IMR-90 (cell line): Measurements from ENCODE around the gene WWC1. TPM values are rescaled to one million over a fixed set of nuclear protein-coding genes. Genes with fewer than 3 reads are reported as not detected.
A peak's percentile ranks its signal among the peaks of the same experiment; 100 is the strongest.

Source experiments
- ATAC-seq: fragments of 200-7000 bp; cut with Tn5 transposase; 2 replicates; pipeline ENCODE4 v1.9.1; 2020; ENCODE audit warnings: low read depth, mild to moderate bottlenecking, moderate library complexity
- BruUV-seq: library from RNA; stranded (reverse); fragments of 400-500 nt; replicated peaks from 2 replicates; lab custom pipeline; 2021; lab: Mats Ljungman, UMichigan
- CTCF ChIA-PET: fragments of 300-600 bp; formaldehyde crosslinking; extraction: SDS; loops from one replicate; lab custom pipeline; 2021; ENCODE audit warnings: antibody characterized with exemption; lab: Yijun Ruan, JAX
- POLR2A ChIA-PET: fragments of 300-600 bp; sonication (Branson Sonifier 250); formaldehyde crosslinking; loops from one replicate; lab custom pipeline; 2022; ENCODE audit warnings: antibody characterized with exemption; ENCODE audit not compliant: unreplicated experiment; lab: Charles Lee
- DNase-seq: peaks from one replicate; pipeline ENCODE4 v3.0.0; 2013
- H2AFZ ChIP-seq: replicated peaks from 2 replicates; pipeline ENCODE3; 2013; ENCODE audit warnings: low read length, mild to moderate bottlenecking; ENCODE audit not compliant: poor library complexity
- H2AK5ac ChIP-seq: 2 replicates; pipeline ENCODE4 v1.6.1; 2013; ENCODE audit warnings: low read depth, low read length, inconsistent platforms
- H2AK9ac ChIP-seq: replicated peaks from 2 replicates; pipeline ENCODE3; 2013; ENCODE audit warnings: mild to moderate bottlenecking, low read depth, low read length, moderate library complexity; ENCODE audit not compliant: poor library complexity
- H2BK120ac ChIP-seq: 2 replicates; pipeline ENCODE4 v1.6.1; 2013; ENCODE audit warnings: low read depth, low read length, inconsistent platforms
- H2BK15ac ChIP-seq: 3 replicates; pipeline ENCODE4 v1.6.1; 2013; ENCODE audit warnings: low read depth, low read length, inconsistent platforms
- H2BK20ac ChIP-seq: 2 replicates; pipeline ENCODE4 v1.6.1; 2013; ENCODE audit warnings: low read depth, mild to moderate bottlenecking, inconsistent platforms, low read length, moderate library complexity
- H2BK5ac ChIP-seq: 2 replicates; pipeline ENCODE4 v1.6.1; 2013; ENCODE audit warnings: mild to moderate bottlenecking, low read depth, low read length, inconsistent platforms; ENCODE audit not compliant: poor library complexity, severe bottlenecking
- H3K14ac ChIP-seq: replicated peaks from 2 replicates; pipeline ENCODE4 v1.6.1; 2013; ENCODE audit warnings: low read depth, low read length, inconsistent platforms
- H3K18ac ChIP-seq: 2 replicates; pipeline ENCODE4 v1.6.1; 2013; ENCODE audit warnings: low read depth, low read length, control low read depth
- H3K23ac ChIP-seq: 2 replicates; pipeline ENCODE4 v1.6.1; 2013; ENCODE audit warnings: low read depth, low read length, inconsistent platforms
- H3K27ac ChIP-seq: 2 replicates; pipeline ENCODE4 v1.5.1; 2013; ENCODE audit warnings: mild to moderate bottlenecking, control low read depth, low read length; ENCODE audit not compliant: insufficient read depth
- H3K27me3 ChIP-seq: 2 replicates; pipeline ENCODE4 v1.6.1; 2013; ENCODE audit warnings: low read length; ENCODE audit not compliant: control insufficient read depth, insufficient read depth
- H3K36me3 ChIP-seq: 2 replicates; pipeline ENCODE4 v1.6.1; 2013; ENCODE audit warnings: low read length, mixed read lengths; ENCODE audit not compliant: control insufficient read depth, insufficient read depth
- H3K4ac ChIP-seq: 2 replicates; pipeline ENCODE4 v1.6.1; 2013; ENCODE audit warnings: low read depth, low read length, inconsistent platforms
- H3K4me1 ChIP-seq: 2 replicates; pipeline ENCODE4 v1.6.1; 2013; ENCODE audit warnings: low read length, mixed read lengths; ENCODE audit not compliant: control insufficient read depth, insufficient read depth
- H3K4me2 ChIP-seq: 2 replicates; pipeline ENCODE4 v1.6.1; 2013; ENCODE audit warnings: low read depth, mild to moderate bottlenecking, control low read depth, low read length, moderate library complexity
- H3K4me3 ChIP-seq: 2 replicates; pipeline ENCODE4 v1.5.1; 2013; ENCODE audit warnings: low read depth, mild to moderate bottlenecking, control low read depth, low read length, moderate library complexity; ENCODE audit not compliant: insufficient read depth
- H3K56ac ChIP-seq: 2 replicates; pipeline ENCODE4 v1.6.1; 2013; ENCODE audit warnings: low read length, inconsistent platforms; ENCODE audit not compliant: insufficient read depth; ENCODE audit errors: extremely low read depth
- H3K79me1 ChIP-seq, 2 experiments: 2 replicates each; pipeline ENCODE4 v1.6.1; 2013; ENCODE audit warnings: low read length in 2 of 2, inconsistent platforms in 1 of 2, low read depth in 1 of 2
- H3K9ac ChIP-seq: 2 replicates; pipeline ENCODE4 v1.6.1; 2013; ENCODE audit warnings: low read depth, low read length, control low read depth
- H3K9me1 ChIP-seq: 2 replicates; pipeline ENCODE4 v1.6.1; 2013; ENCODE audit warnings: low read length, inconsistent platforms; ENCODE audit not compliant: insufficient read depth
- H3K9me3 ChIP-seq: 2 replicates; pipeline ENCODE4 v1.6.1; 2013; ENCODE audit warnings: low read length; ENCODE audit not compliant: control insufficient read depth, insufficient read depth
- H4K20me1 ChIP-seq: 2 replicates; pipeline ENCODE4 v1.6.1; 2013; ENCODE audit warnings: low read length, inconsistent platforms; ENCODE audit not compliant: insufficient read depth
- H4K5ac ChIP-seq: 2 replicates; pipeline ENCODE4 v1.6.1; 2013; ENCODE audit warnings: mild to moderate bottlenecking, low read depth, low read length, control low read depth
- H4K8ac ChIP-seq, 2 experiments: 2 replicates each; pipeline ENCODE4 v1.6.1; 2013; ENCODE audit warnings: low read depth in 2 of 2, low read length in 2 of 2, control low read depth in 1 of 2, inconsistent platforms in 1 of 2
- H4K91ac ChIP-seq: 2 replicates; pipeline ENCODE4 v1.6.1; 2013; ENCODE audit warnings: low read depth, low read length, inconsistent platforms; ENCODE audit not compliant: insufficient read depth
- CEBPB ChIP-seq: IDR thresholded peaks from 2 replicates; pipeline ENCODE4 v1.6.1; 2012; ENCODE audit warnings: low read depth, low read length, improper control_type of control experiment
- CHD1 ChIP-seq: IDR thresholded peaks from 2 replicates; pipeline ENCODE4 v1.6.1; 2012; ENCODE audit warnings: low read depth, low read length, improper control_type of control experiment
- CTCF ChIP-seq: conservative IDR thresholded peaks from 2 replicates; pipeline ENCODE4 v1.5.1; 2012; ENCODE audit warnings: mild to moderate bottlenecking, low read depth, low read length, improper control_type of control experiment
- FOS ChIP-seq: fragments of 150-350 bp; IDR thresholded peaks from 2 replicates; pipeline ENCODE4 v1.6.1; 2016; ENCODE audit warnings: low read depth, low read length
- MAFK ChIP-seq: IDR thresholded peaks from 2 replicates; pipeline ENCODE4 v1.6.1; 2012; ENCODE audit warnings: low read depth, low read length, improper control_type of control experiment
- MAZ ChIP-seq: IDR thresholded peaks from 2 replicates; pipeline ENCODE4 v1.6.1; 2012; ENCODE audit warnings: low read depth, mild to moderate bottlenecking, low read length, improper control_type of control experiment, moderate library complexity, borderline replicate concordance
- MXI1 ChIP-seq: IDR thresholded peaks from 2 replicates; pipeline ENCODE4 v1.6.1; 2012; ENCODE audit warnings: low read depth, mild to moderate bottlenecking, low read length, moderate library complexity, borderline replicate concordance
- NFE2L2 ChIP-seq: fragments of 150-350 bp; IDR thresholded peaks from 2 replicates; pipeline ENCODE4 v1.6.1; 2016; ENCODE audit warnings: low read depth, mild to moderate bottlenecking, low read length
- POLR2A ChIP-seq: IDR thresholded peaks from 2 replicates; pipeline ENCODE4 v1.6.1; 2012; ENCODE audit warnings: mild to moderate bottlenecking, low read depth, low read length
- RAD21 ChIP-seq: IDR thresholded peaks from 2 replicates; pipeline ENCODE4 v1.6.1; 2012; ENCODE audit warnings: low read length, improper control_type of control experiment
- RCOR1 ChIP-seq: IDR thresholded peaks from 2 replicates; pipeline ENCODE4 v1.6.1; 2012; ENCODE audit warnings: mild to moderate bottlenecking, low read length, improper control_type of control experiment; ENCODE audit not compliant: insufficient replicate concordance
- RFX5 ChIP-seq: IDR thresholded peaks from 2 replicates; pipeline ENCODE4 v1.8.0; 2012; ENCODE audit warnings: low read depth, mild to moderate bottlenecking, low read length, moderate library complexity
- SMC3 ChIP-seq: fragments of 150-350 bp; IDR thresholded peaks from 2 replicates; pipeline ENCODE4 v1.6.1; 2016; ENCODE audit warnings: low read depth, mild to moderate bottlenecking, antibody characterized with exemption, low read length, moderate library complexity
- WGBS, 2 experiments: methylation state at CpG; one replicate each; pipeline versions ENCODE4 v1.1.5 to v1.1.7; 2013; ENCODE audit warnings: missing lambda C conversion rate in 2 of 2; ENCODE audit not compliant: insufficient read length in 1 of 2; ENCODE audit errors: extremely low coverage in 2 of 2; 5-methylcytosine and 5-hydroxymethylcytosine counted together
- dilution Hi-C: fragments of 300-500 bp; cut with HindIII; formaldehyde crosslinking; loops from one replicate; pipeline ENCODE4 v1.14.3; 2018; ENCODE audit warnings: low sequenced_read_pairs; ENCODE audit not compliant: unreplicated experiment
- in situ Hi-C: fragments of 300-500 bp; cut with MboI; formaldehyde crosslinking; loops from 3 replicates; pipeline ENCODE4 v1.14.3; 2019; ENCODE audit warnings: low sequenced_read_pairs, inconsistent platforms, mixed read lengths
- intact Hi-C: fragments of 100-400 bp; cut with micrococcal nuclease; formaldehyde crosslinking; loops from 2 replicates; pipeline ENCODE4 v1.10.0; 2022
- polyA plus RNA-seq, 3 experiments: library from polyadenylated mRNA; depleted of rRNA; stranded (reverse); fragments of >200 nt; gene quantifications; 2 replicates each; pipeline ENCODE4 v1.2.3, GENCODE V29; 2012; ENCODE audit warnings: low replicate concordance in 1 of 3
- total RNA-seq: library from RNA; depleted of rRNA; stranded (reverse); fragments of >200 nt; gene quantifications from 2 replicates; pipeline ENCODE4 v1.2.3, GENCODE V29; 2012

Gene WWC1
- total and polyA plus RNA-seq, 2 of the 4 experiments (the other 2 are of a cell fraction), result 9.1 to 10.3 TPM

DNA sequence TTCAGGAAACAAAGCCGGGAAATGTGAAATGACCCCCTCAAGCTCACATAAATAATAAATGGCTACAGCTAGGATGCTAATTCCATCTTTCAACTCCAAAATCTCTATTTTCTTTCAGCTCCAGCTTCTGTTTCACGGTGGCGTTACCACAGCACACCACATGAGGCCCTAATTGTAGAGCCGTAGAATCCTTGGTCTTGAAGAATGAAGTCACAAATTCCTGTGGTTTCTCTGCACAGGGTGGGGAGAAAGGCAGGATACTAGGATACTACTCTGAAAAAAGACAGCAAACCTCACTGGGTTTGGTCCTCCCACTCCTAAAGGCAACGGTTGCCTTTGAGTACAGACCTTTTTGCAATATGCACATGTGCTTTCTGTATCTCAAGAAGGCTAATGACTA is 180.9 kb downstream of the WWC1 start (continued):
- TF ChIP-seq SMC3, result peak; percentile 36

DNA sequence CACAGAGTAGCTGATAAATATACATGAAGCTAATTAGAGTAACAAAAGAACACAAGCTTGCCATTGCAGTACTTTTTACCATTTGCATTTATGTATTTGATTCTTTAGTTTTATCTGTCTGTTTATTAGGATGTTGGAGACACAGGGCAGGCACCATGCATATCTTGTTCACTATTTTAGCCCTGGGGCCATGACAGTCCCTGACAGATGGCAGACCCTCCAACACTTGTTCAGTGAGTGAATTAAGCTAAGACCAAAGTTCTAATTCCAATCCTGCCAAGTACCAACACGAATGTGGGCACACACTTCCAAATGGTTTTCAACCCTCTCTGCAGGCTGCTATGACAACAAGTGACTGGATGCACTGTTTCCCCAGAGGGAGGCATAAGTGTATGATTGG is 182.9 kb downstream of the WWC1 start:
- no peak overlapping the region for H2BK20ac ChIP-seq
- no peak overlapping the region for H3K4me3 ChIP-seq
- CTCF ChIA-PET, result interaction anchor here (0.9 kb wide), 1 partner anchor 9 kb away, joined by 3 read pairs; no protein-coding TSS in a partner anchor
- in situ Hi-C loops (no loop called here), intact Hi-C loops (loop anchor here (5.0 kb wide), 1 partner anchor 182 kb away; the partner anchor contains the start of gene WWC1), dilution Hi-C loops (no loop called here)
- H4K5ac ChIP-seq, result no peak overlapping the region
- peaks cover 18% of the 10 kb centered on the region for H3K9me1 ChIP-seq
- H3K27ac ChIP-seq, result no peak overlapping the region
- no TSS peak for BruUV-seq
- H2BK5ac ChIP-seq, result no peak overlapping the region
- POLR2A ChIA-PET, result no interaction called here
- H3K4me2 ChIP-seq, result no peak overlapping the region
- H4K91ac ChIP-seq, result no peak overlapping the region
- no peak for TF ChIP-seq POLR2A
- no peak for TF ChIP-seq NFE2L2
- no peak for TF ChIP-seq CEBPB
- TF ChIP-seq CHD1, result no peak
- TF ChIP-seq MAFK, result no peak
- no peak for TF ChIP-seq MXI1
- no peak for TF ChIP-seq RAD21
- TF ChIP-seq FOS, result no peak
- TF ChIP-seq CTCF, result no peak
- no peak for TF ChIP-seq SMC3
- TF ChIP-seq RCOR1, result no peak
- TF ChIP-seq RFX5, result no peak
- no peak for TF ChIP-seq MAZ
- no peak overlapping the region for H3K4ac ChIP-seq
- peaks cover 15% of the 10 kb centered on the region for H3K4me1 ChIP-seq
- H2AFZ ChIP-seq, result no peak overlapping the region
- H2BK120ac ChIP-seq, result no peak overlapping the region; the same call in 1 of the 2 replicates
- 0 out of 4 replicates have a peak, but pooled peaks cover 0 to 3% of the 10 kb centered on the region in 2 experiments for H3K79me1 ChIP-seq
- no peak overlapping the region for H3K9ac ChIP-seq
- no peak overlapping the region for H2AK9ac ChIP-seq
- H4K8ac ChIP-seq, result no peak overlapping the region
- H3K23ac ChIP-seq, result no peak overlapping the region; the same call in 1 of the 2 replicates
- no peak overlapping the region for H3K18ac ChIP-seq
- no peaks in the 10 kb centered on the region for H3K27me3 ChIP-seq
- no peak overlapping the region for H3K14ac ChIP-seq
- H3K36me3 ChIP-seq, result no peaks in the 10 kb centered on the region
- no peaks in the 10 kb centered on the region for H3K9me3 ChIP-seq
- ATAC-seq (no peak), DNase-seq (no peak)
- no peak overlapping the region for H2BK15ac ChIP-seq
- H3K56ac ChIP-seq, result no peak overlapping the region
- no CpG with 5 or more reads among the region's 1 CpG for WGBS, 2 experiments
- H4K20me1 ChIP-seq, result no peaks in the 10 kb centered on the region; the same call in 1 of the 2 replicates
- H2AK5ac ChIP-seq, result peak overlapping the region; percentile 8; the same call in 1 of the 2 replicates
